Fibroblast of lung (primary cell): ENCODE measurements around the gene RNGTT.

ENCODE experiments used
- CTCF ChIP-seq, 2 donors: IDR thresholded peaks in 1 of 2; conservative IDR thresholded peaks in 1 of 2; 1 replicate in 1 of 2; 2 replicates in 1 of 2; pipeline ENCODE4 v1.5.1; 2011 to 2012; ENCODE audit warnings: low read length in 2 of 2, control low read depth in 1 of 2, inconsistent platforms in 1 of 2, low read depth in 1 of 2, mild to moderate bottlenecking in 1 of 2
- EZH2 ChIP-seq: IDR thresholded peaks from 2 replicates; pipeline ENCODE4 v1.5.1; 2012; ENCODE audit warnings: low read length, control low read depth, mild to moderate bottlenecking; ENCODE audit errors: missing control alignments

GRCh38 chr6:88840289-88840688 is 123.1 kb downstream of the RNGTT start:
- TF ChIP-seq EZH2 (no peak), CTCF (conservative IDR thresholded peaks at IDR 0.05 in 1 of 2, IDR thresholded peaks at IDR 0.05 in 1 of 2; ENCODE audit: low read depth in 1 of 2, low read length in 2 of 2) (no peak)
